Lung (tissue), 12 donors: ENCODE measurements around the gene LLPH. TPM values are rescaled to one million over a fixed set of nuclear protein-coding genes. Genes with fewer than 3 reads are reported as not detected.

ENCODE experiments used
- ATAC-seq: fragments of 200-7000 bp; cut with Tn5 transposase; one replicate; pipeline ENCODE4 v1.9.1; 2020; ENCODE audit warnings: moderate number of reproducible peaks; ENCODE audit not compliant: insufficient read depth, low FRiP score
- DNase-seq, 3 donors: peaks; one replicate each; pipeline ENCODE4 v3.0.0-alpha.2; 2013 to 2017
- H3K27ac ChIP-seq, 2 donors: one replicate each; pipeline ENCODE4 v1.5.1; 2013; ENCODE audit warnings: mild to moderate bottlenecking in 2 of 2, moderate library complexity in 2 of 2, control low read depth in 1 of 2, inconsistent platforms in 1 of 2, low read depth in 1 of 2, low read length in 1 of 2
- H3K27me3 ChIP-seq, 3 donors: one replicate each; pipeline ENCODE4 v1.5.1; 2013; ENCODE audit warnings: low read length in 2 of 3; ENCODE audit not compliant: control insufficient read depth in 3 of 3, insufficient read depth in 3 of 3
- H3K36me3 ChIP-seq, 4 donors: one replicate each; pipeline ENCODE4 v1.5.1; 2013; ENCODE audit warnings: low read length in 4 of 4, mild to moderate bottlenecking in 1 of 4, moderate library complexity in 1 of 4; ENCODE audit not compliant: control insufficient read depth in 4 of 4, insufficient read depth in 4 of 4
- H3K4me1 ChIP-seq, 5 donors: one replicate each; pipeline ENCODE4 v1.5.1; 2013; ENCODE audit warnings: low read length in 5 of 5, mild to moderate bottlenecking in 2 of 5, moderate library complexity in 1 of 5; ENCODE audit not compliant: control insufficient read depth in 5 of 5, insufficient read depth in 5 of 5
- H3K4me3 ChIP-seq: one replicate; pipeline ENCODE4 v1.5.1; 2013; ENCODE audit warnings: mild to moderate bottlenecking, control low read depth, moderate library complexity
- H3K9ac ChIP-seq, 2 donors: one replicate each; pipeline ENCODE4 v1.5.1; 2013; ENCODE audit warnings: low read length in 2 of 2, control low read depth in 1 of 2; ENCODE audit not compliant: insufficient read depth in 1 of 2
- H3K9me3 ChIP-seq, 4 donors: one replicate each; pipeline ENCODE4 v1.5.1; 2013; ENCODE audit warnings: low read length in 3 of 4, mild to moderate bottlenecking in 1 of 4, moderate library complexity in 1 of 4; ENCODE audit not compliant: control insufficient read depth in 4 of 4, insufficient read depth in 3 of 4
- WGBS, 2 donors: extraction: QIAGEN DNeasy Blood & Tissue Kit; methylation state at CpG; one replicate each; pipeline ENCODE4 v1.1.7; 2013; 5-methylcytosine and 5-hydroxymethylcytosine counted together
- polyA plus RNA-seq, 2 donors: library from polyadenylated mRNA; stranded (reverse); fragments of 200-250 nt; gene quantifications; one replicate each; pipeline ENCODE4 v1.2.1, GENCODE V29; 2013
- total RNA-seq, 2 donors: library from RNA; depleted of rRNA in 1 of 2; stranded (reverse); fragments of >200 nt in 1 of 2; gene quantifications; one replicate each; pipeline ENCODE4 v1.2.1, GENCODE V29; 2014 to 2021
- TF ChIP-seq, protein P1 (sequence below): IDR thresholded peaks from 2 replicates; pipeline ENCODE4 v1.5.1; 2012; ENCODE audit warnings: mild to moderate bottlenecking; ENCODE audit errors: control extremely low read depth, extremely low read depth
- donor health status: control.
- donor health status: control.
- donor health status: Bipolar disorder and iron deficiency.
- donor health status: healthy.
- donor health status: DM: yes; HTN: yes; CAD: no.

Gene LLPH
- total and polyA plus RNA-seq, 4 donors = 7.9 to 25.9 (median 16.2) TPM

DNA sequence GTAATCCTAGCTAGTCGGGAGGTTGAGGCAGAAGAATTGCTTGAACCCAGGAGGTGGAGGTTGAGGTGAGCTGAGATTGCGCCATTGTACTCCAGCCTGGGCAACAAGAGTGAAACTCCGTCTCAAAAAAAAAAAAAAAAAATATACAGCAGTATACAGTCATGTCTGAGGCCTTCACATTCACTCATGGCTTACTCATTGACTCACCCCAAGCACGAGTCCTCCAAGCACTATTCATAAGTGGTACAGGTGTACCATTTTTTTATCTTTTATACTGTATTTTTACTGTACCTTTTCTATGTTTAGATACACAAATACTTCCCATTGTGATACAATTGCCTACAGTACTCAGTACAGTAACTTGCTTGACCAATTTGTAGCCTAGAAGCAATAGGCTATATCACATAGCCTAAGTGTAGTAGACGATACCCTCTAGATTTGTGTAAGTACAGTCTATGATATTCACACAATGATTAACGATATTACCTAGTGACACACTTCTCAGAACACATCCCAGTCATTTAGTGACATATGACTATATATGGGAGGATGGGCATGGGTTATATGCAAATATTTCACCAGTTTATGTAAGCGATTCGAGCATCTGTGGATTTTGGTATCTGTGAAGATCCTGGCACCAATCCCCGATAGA lies 12.2 kb downstream of the LLPH start:
- ATAC-seq (no peak), DNase-seq (no peak)
- Histone ChIP-seq H3K4me1 (peaks cover 0 to 8% (median 0%) of the 10 kb centered on the region in 5 donors), H3K27ac (no peak overlapping the region), H3K4me3 (no peak overlapping the region), H3K9me3 (no peaks in the 10 kb centered on the region), H3K36me3 (peaks cover 0 to 11% (median 2%) of the 10 kb centered on the region in 4 donors), H3K9ac (no peak overlapping the region), H3K27me3 (no peaks in the 10 kb centered on the region)
- WGBS, 2 donors = 94 to 96% methylated on average over 9 of the region's 9 CpGs
- TF ChIP-seq, protein P1, sequence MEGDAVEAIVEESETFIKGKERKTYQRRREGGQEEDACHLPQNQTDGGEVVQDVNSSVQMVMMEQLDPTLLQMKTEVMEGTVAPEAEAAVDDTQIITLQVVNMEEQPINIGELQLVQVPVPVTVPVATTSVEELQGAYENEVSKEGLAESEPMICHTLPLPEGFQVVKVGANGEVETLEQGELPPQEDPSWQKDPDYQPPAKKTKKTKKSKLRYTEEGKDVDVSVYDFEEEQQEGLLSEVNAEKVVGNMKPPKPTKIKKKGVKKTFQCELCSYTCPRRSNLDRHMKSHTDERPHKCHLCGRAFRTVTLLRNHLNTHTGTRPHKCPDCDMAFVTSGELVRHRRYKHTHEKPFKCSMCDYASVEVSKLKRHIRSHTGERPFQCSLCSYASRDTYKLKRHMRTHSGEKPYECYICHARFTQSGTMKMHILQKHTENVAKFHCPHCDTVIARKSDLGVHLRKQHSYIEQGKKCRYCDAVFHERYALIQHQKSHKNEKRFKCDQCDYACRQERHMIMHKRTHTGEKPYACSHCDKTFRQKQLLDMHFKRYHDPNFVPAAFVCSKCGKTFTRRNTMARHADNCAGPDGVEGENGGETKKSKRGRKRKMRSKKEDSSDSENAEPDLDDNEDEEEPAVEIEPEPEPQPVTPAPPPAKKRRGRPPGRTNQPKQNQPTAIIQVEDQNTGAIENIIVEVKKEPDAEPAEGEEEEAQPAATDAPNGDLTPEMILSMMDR = no peak

DNA sequence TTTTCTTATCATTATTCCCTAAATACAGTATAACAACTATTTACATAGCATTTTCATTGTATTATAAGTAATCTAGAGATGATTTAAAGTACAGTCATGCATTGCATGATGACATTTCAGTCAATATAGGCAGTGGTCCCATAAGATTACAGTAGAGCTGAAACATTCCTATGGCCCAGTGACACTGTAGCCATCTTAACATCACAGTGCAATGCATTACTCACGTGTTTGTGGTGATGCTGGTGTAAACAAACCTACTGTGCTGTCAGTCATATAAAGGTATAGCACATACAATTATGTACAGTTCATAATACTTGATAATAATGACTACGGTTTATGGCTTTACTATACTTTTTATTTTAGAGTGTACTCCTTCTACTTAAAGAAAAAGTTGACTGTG lies 13.3 kb downstream of the LLPH start:
- ATAC-seq (no peak), DNase-seq (no peak)
- WGBS, 2 donors = 87 to 91% methylated on average over 2 of the region's 2 CpGs
- no peaks in the 10 kb centered on the region for H3K27me3 ChIP-seq
- TF ChIP-seq, protein P1 = no peak
- no peak overlapping the region for H3K27ac ChIP-seq
- H3K9ac ChIP-seq = no peak overlapping the region
- peaks cover 0 to 8% (median 0%) of the 10 kb centered on the region in 5 donors for H3K4me1 ChIP-seq
- peaks cover 0 to 10% (median 2%) of the 10 kb centered on the region in 4 donors for H3K36me3 ChIP-seq
- no peak overlapping the region for H3K4me3 ChIP-seq
- H3K9me3 ChIP-seq = no peaks in the 10 kb centered on the region

DNA sequence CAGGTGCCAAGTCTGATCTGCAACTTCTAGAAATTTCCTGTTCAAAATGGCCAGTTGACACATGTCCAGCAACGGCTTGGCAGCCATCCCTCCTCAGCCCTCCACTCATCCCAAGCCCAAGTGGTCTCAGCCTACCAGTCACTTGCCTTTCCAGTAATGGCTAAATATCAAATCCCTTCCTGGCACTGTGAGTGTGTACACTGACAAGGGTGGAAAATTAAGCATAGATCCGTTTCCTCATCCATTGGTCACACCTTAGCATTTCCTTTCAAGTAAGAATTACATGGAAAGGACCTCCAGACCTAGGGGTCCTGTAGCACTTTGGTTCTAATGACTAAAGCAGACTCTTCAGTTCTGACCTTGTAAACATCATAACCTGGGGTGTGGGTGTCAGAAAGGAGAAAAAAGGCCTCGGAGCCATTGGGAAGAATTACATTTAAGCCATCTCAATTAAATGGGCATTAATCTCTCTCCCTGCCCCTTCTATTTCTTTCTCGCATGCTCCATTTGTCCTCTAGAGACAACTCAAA lies 15.4 kb downstream of the LLPH start:
- no peak for DNase-seq
- Histone ChIP-seq H3K27ac (no peak overlapping the region), H3K4me3 (no peak overlapping the region), H3K9me3 (no peaks in the 10 kb centered on the region), H3K36me3 (peaks cover 0 to 2% (median 0%) of the 10 kb centered on the region in 4 donors), H3K4me1 (peaks cover 0 to 8% (median 0%) of the 10 kb centered on the region in 5 donors), H3K9ac (no peak overlapping the region), H3K27me3 (no peaks in the 10 kb centered on the region)
- TF ChIP-seq, protein P1 = no peak
- 69 to 83% methylated on average over 4 of the region's 4 CpGs for WGBS, 2 donors
- ATAC-seq = no peak

DNA sequence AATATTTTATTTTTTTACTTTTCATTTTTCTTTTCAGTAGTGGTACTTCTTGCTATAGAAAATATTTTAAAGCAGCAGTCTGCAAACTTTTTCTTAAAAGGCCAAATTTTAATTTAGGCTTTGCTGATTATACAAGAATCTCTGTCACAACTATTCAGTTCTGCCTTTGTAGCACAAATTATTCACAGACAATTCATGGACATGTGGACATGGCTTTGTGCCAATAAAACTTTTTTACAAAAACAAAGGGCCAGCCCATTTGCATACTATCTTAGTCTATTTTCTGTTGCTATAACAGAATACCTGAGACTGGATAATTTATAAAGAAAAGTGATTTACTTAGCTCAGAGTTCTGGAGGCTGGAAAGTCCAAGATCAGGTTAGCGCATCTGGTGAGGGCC lies 17.1 kb downstream of the LLPH start:
- Histone ChIP-seq H3K27ac (no peak overlapping the region), H3K36me3 (no peaks in the 10 kb centered on the region), H3K4me3 (no peak overlapping the region), H3K9me3 (no peaks in the 10 kb centered on the region), H3K27me3 (no peaks in the 10 kb centered on the region), H3K4me1 (peaks cover 0 to 3% (median 0%) of the 10 kb centered on the region in 5 donors), H3K9ac (no peak overlapping the region)
- no peak for DNase-seq
- TF ChIP-seq, protein P1 = no peak
- WGBS, 2 donors = 96 to 99% methylated on average over 1 of the region's 1 CpG
- ATAC-seq = no peak
